ENCODE results near the gene LMO1. TPM values are rescaled to one million over a fixed set of nuclear protein-coding genes. Genes with fewer than 3 reads are reported as not detected.
A peak's percentile ranks its signal among the peaks of the same experiment; 100 is the strongest.

LMO1 gene
- total and polyA plus RNA-seq, 2 of the 8 experiments (the other 6 are each of a cell fraction or from before 2014, with no cell fraction given) = 0.17 TPM; not detected in 1

GRCh38 chr11:8247312-8247711 is 16.4 kb downstream of the LMO1 start:
- H3K4me3 ChIP-seq (ENCODE audit: extremely low read depth in 1 of 4, insufficient read depth in 2 of 4, low read depth in 3 of 4, low read length in 4 of 4) = no peak overlapping the region
- no peak overlapping the region for H4K8ac ChIP-seq (ENCODE audit: extremely low read depth, insufficient read depth, low read length)
- no peaks in the 10 kb centered on the region for H3K79me1 ChIP-seq (ENCODE audit: low read depth, low read length)
- H4K20me1 ChIP-seq (replicated peaks in 1 of 2; ENCODE audit: control insufficient read depth in 1 of 2, insufficient read depth in 2 of 2, low read length in 2 of 2) = peaks cover 0 to 3% of the 10 kb centered on the region in 2 experiments
- H3K9ac ChIP-seq (replicated peaks in 1 of 4; ENCODE audit: extremely low read depth in 1 of 4, low read depth in 3 of 4, low read length in 3 of 4) = no peak overlapping the region
- TF ChIP-seq CHD2 (IDR thresholded peaks at IDR 0.05; ENCODE audit: low read length) (no peak), BCL11A (IDR thresholded peaks at IDR 0.05; ENCODE audit: low read depth in 2 of 2, low read length in 2 of 2) (no peak), YY1 (IDR thresholded peaks at IDR 0.05; ENCODE audit: low read depth, low read length) (no peak), CTCF (IDR thresholded peaks at IDR 0.05; ENCODE audit: control extremely low read depth in 1 of 3, insufficient read depth in 1 of 3, low read depth in 1 of 3, low read length in 3 of 3) (peak; percentile 65 to 77 (median 71)), SRF (IDR thresholded peaks at IDR 0.05; ENCODE audit: low read depth, low read length) (no peak), CHD1 (IDR thresholded peaks at IDR 0.05; ENCODE audit: low read depth, low read length) (no peak), TAF1 (IDR thresholded peaks at IDR 0.05; ENCODE audit: low read depth, low read length) (no peak), EZH2 (IDR thresholded peaks at IDR 0.05; ENCODE audit: low read depth, low read length, severe bottlenecking) (no peak), RAD21 (IDR thresholded peaks at IDR 0.05 in 1 of 2, conservative IDR thresholded peaks at IDR 0.05 in 1 of 2; ENCODE audit: low read depth in 2 of 2, low read length in 2 of 2) (peak; percentile 64 to 68), KDM1A (IDR thresholded peaks at IDR 0.05; ENCODE audit: borderline replicate concordance, low read length) (peak; percentile 51; the same call in 1 of the 2 replicates)
- no peak overlapping the region; the same call in 1 of the 2 replicates for H2BK5ac ChIP-seq (ENCODE audit: low read depth, low read length)
- peaks cover 0 to 1% (median 0%) of the 10 kb centered on the region in 4 experiments; a peak in 1 of 7 replicates for H3K27me3 ChIP-seq (replicated peaks in 1 of 4; ENCODE audit: control insufficient read depth in 3 of 4, extremely low read depth in 1 of 4, insufficient read depth in 3 of 4, low read length in 3 of 4)
- no peak overlapping the region for H2AFZ ChIP-seq (ENCODE audit: low read length)
- H3K79me2 ChIP-seq (ENCODE audit: control insufficient read depth in 1 of 2, insufficient read depth in 2 of 2, low read length in 2 of 2) = no peaks in the 10 kb centered on the region
- no peak overlapping the region for H3K4me2 ChIP-seq (ENCODE audit: insufficient read depth in 1 of 2, low read depth in 2 of 2, low read length in 2 of 2)
- no peak overlapping the region for H3K18ac ChIP-seq (ENCODE audit: extremely low read depth, low read length)
- ChIA-PET CTCF (ENCODE audit: partially characterized antibody) (interaction anchor here (0.6 to 14.3 kb wide), 29 partner anchors 9 to 600 kb away, joined by 3 to 177 read pairs (median 4); partner anchors contain the start of gene LMO1), POLR2A (ENCODE audit: partially characterized antibody) (interaction anchor here (1.1 kb wide), 1 partner anchor 9 kb away, joined by 3 read pairs; no protein-coding TSS in a partner anchor)
- no peak overlapping the region for H2BK120ac ChIP-seq (replicated peaks; ENCODE audit: low read depth, low read length)
- H3K4ac ChIP-seq (replicated peaks; ENCODE audit: insufficient read length, low read depth, low read length) = no peak overlapping the region
- 88% methylated on average over 6 of the region's 6 CpGs; no CpG with 5 or more reads in 1 of the 2 experiments for WGBS, 2 experiments (ENCODE audit: extremely low coverage in 1 of 2, insufficient coverage in 1 of 2, insufficient read length in 1 of 2, insufficient replicate concordance in 2 of 2, low coverage in 1 of 2, low lambda C conversion rate in 2 of 2, missing lambda C conversion rate in 1 of 2)
- no peak overlapping the region for H3K14ac ChIP-seq (ENCODE audit: insufficient read length)
- no peak overlapping the region for H3K56ac ChIP-seq (replicated peaks; ENCODE audit: insufficient read length, low read depth, low read length)
- no peak overlapping the region for H2BK12ac ChIP-seq (ENCODE audit: low read depth, low read length)
- peak in 1 of 2 experiments; percentile 75 for DNase-seq (ENCODE audit: low read depth in 1 of 2, low spot score in 2 of 2)
- H3K4me1 ChIP-seq (replicated peaks in 1 of 4; ENCODE audit: control insufficient read depth in 3 of 4, insufficient read depth in 4 of 4, low read length in 3 of 4) = peaks cover 7 to 16% (median 11%) of the 10 kb centered on the region in 4 experiments; a peak in 6 of 7 replicates
- no peak overlapping the region for H2BK15ac ChIP-seq (ENCODE audit: low read length)
- no peak overlapping the region for H4K5ac ChIP-seq (ENCODE audit: insufficient read length, low read depth, low read length)
- H2BK20ac ChIP-seq (ENCODE audit: low read length) = no peak overlapping the region
- no peak for FAIRE-seq
- H3K27ac ChIP-seq (ENCODE audit: low read depth, low read length) = no peak overlapping the region
- no peak overlapping the region for H4K91ac ChIP-seq (replicated peaks; ENCODE audit: insufficient read length, low read length)
- H2AK5ac ChIP-seq (ENCODE audit: low read depth, low read length) = no peak overlapping the region
- no peak overlapping the region for H3K23ac ChIP-seq (ENCODE audit: insufficient read length)
- H3K9me3 ChIP-seq (ENCODE audit: insufficient read depth in 2 of 2, low read depth in 1 of 2, low read length in 1 of 2) = no peaks in the 10 kb centered on the region
- H3K23me2 ChIP-seq (ENCODE audit: low read depth, low read length) = peaks cover 4% of the 10 kb centered on the region; the same call in 1 of the 2 replicates
- no peaks in the 10 kb centered on the region for H3K36me3 ChIP-seq (ENCODE audit: control insufficient read depth in 2 of 4, insufficient read depth in 4 of 4, low read length in 3 of 4)
